GM21529 (cell line): ENCODE data around the gene BIN1.
A peak's percentile ranks its signal among the peaks of the same experiment; 100 is the strongest.

Experiments used
- ATAC-seq: cut with Tn5 transposase; IDR thresholded peaks from one replicate; pipeline ENCODE4 v1.9.1; 2021; ENCODE audit not compliant: unreplicated experiment

Gene BIN1

DNA sequence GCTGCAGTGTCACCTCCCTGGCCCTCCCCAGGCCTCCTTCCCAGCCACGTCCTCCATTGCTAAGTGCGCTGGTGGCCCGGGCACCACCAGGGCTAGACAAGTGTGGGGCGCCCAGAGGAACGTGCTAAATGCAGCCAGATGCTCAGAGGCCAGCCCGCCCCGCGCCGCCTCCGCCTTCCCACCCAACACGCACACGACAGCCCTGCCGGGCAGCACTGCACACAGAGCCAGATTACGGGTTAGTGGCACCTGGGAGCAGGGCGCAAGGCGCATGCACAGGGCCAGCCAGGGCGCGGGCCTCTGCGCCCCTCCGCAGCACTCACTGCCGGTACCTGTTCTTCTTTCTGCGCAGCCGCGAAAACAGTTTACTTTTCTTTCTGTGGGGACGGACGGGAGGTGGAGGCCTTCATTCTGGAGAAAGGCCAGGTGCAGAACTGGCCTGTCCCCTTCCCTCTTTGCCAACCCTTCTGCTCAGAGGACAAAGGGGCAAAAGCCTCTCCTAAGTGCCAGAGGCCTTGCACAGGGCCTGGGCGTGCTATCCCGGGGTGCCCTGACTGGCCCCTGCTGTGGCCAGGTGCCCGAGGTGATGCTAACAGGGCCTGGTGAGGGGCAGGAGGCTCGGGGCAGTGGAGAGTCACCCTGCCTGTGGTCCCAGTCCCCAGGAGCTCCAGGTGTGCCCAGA lies 46.5 kb downstream of the BIN1 start:
- ATAC-seq, result no peak

DNA sequence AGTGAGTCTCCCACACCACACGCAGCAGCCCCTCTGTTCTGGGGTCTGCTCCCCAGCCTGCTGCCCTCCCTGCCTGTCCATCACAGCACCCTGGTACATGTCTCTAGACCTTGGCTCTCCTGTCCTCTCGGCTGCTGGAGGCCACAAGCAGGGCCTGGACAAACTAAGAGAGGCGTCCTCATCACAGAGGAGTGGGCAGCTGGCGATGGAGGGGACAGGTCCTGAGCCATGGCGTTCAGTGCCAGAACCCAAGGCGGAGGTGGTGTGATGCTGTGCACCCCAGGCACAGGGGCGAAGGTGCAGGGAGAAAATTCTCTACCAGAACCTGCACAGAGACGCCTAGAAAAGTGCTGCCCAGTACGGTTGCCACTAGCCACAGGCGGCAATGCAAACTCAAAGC lies 47.4 kb downstream of the BIN1 start:
- ATAC-seq, result no peak

DNA sequence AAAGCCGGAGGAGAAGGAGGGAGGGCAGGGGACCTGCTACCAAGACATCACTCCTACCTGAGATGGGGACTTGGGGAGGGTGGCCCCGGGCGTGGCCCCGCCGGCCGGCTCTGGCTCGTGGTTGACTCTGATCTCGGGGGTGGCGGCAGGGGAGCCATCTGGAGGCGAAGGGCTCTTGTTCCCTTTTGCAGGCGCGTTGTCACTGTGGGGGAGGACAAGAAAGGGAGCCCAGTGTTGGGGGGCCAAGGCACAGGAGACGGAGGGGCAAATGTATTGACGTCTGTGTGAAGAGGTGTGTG lies 48.1 kb downstream of the BIN1 start:
- no peak for ATAC-seq

DNA sequence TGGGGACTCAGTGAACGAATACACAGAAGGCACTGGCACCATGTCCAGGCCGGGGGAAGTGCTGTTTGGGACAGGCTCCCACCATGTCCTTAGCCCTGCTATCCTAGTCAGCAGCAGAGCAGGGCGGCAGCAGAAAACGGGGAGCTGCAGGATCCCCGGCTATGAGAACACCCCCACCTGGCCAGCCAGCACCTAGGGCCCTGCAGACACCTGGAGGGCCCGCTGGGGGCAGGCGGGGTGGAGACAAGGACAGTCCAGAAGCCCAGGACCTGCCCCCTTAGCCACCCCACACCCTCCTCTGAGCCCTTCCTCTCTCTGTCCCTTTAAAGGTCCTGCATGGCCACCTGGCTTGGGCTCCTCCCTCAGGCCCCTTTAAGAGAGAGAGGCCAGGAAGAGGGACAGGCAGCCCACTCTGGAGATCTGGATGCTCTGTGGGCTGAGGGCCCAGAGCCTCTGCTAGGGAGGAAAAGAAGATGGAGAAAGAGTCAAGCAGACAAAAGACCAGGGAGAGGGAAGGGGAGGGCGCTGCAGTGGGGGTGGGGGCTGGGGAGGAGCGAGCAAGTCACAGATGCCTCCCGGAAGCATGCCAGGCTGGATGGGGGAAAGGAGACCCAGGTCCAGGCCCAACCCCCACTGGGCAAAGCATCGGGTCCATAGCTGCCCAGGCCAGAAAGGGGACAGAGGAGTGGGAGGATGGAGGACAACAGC lies 48.6 kb downstream of the BIN1 start:
- ATAC-seq, result no peak

GRCh38 chr2:127057371-127058245 lies 49.3 kb downstream of the BIN1 start:
- no peak for ATAC-seq

- no peak for ATAC-seq
Observed at GRCh38 chr2:127056631-127057370, 50.2 kb downstream of the BIN1 start.

DNA sequence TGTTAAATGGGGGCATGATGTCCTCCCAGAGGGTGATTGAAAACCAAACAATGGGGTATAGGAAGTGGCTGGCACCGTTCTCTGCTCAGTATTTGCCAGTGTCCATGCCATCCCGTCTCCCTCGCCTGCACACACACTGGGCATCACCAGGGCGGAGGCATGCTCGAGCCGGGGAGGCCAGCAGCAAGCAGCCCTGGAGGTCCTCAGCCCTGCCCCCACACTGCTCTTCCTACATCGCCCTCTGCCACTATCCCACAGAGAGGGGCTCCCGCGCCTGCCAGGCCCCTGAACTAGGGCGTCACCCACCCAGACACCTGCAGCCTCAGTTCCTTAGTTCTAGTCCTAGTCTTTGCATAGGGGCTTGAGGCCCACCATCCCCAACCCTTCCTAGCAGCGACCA lies 50.9 kb downstream of the BIN1 start:
- ATAC-seq, result no peak

GRCh38 chr2:127055786-127056076 lies 51.2 kb downstream of the BIN1 start:
- no peak for ATAC-seq

GRCh38 chr2:127054996-127055785 lies 51.8 kb downstream of the BIN1 start:
- ATAC-seq, result no peak

- no peak for ATAC-seq
Observed at GRCh38 chr2:127054604-127054930, 52.4 kb downstream of the BIN1 start.

DNA sequence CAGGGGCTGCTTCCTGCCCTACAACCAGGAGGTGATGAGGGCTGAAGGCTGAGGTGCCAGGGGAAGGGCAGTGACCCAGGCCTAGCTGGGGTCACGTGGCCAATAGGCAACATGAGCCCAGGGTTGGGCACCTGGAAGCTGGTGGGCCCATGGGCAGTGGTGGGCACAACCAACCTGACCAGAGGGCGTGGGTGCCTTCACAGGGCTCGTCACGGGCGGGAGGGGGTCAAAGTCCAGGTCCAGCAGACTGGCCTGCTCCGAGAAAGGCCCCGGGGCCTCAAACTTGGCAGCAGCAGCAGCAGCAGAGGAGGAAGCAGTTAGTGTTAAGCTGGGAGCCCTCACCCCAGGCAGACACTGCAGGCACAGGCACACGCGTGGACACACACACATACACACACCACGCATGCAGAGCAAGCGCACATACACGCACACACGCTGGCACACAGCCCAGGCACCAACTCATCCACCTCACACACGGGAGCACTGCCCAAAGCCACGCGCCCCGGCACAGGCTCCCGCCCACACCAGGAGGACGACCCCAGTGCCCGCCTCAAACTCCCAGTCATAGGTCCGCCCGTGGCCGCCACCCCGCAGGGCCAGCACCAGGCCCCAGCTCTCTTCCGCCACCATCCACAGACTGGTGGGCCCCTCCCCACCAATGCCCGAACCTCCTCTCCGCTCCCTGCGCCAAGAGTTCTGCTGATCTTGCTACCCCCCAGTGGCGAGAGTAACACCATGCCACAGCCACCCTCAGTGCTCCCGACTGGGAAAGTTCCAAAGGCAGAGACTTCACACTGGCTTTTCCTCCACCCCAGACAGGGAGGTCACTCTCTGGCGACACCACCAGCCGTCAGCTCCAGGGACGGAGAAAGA lies 53.0 kb downstream of the BIN1 start:
- ATAC-seq, result no peak

GRCh38 chr2:127052771-127053691 lies 53.9 kb downstream of the BIN1 start:
- no peak for ATAC-seq

DNA sequence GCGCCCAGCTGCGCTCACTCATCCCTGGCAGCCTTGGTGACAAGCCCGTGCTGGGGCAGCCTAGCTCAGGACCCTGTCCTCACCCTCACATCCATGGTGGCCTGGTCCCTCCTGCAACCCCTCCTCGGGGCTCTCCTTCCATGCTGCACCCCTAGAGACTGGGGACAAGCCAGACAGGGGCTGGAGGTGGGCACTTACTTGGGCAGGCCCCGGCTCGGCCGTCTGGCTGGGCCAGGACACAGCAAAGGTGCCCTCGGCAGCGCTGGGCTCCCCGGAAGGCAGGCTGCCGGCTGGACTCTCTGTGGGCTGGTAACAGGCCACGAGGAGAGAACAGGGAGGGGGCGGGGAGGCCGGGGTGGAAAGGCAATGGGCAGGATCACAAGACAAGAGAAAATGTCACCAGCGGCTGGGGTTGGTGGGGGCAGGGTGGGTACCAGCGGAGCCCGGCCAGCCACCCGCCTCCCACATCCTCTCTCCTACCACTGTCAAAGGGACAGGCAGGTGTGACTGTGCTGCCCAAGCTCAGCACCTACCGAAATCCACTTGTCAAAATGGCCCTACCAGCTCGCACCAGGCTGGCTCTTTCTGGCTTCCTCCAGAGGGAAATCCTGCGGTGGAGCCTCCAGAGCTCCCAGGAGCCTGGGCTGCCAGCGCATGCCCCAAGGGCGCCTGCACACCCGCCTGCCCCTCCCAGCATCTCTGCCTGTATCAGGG lies 54.7 kb downstream of the BIN1 start:
- ATAC-seq, result no peak

DNA sequence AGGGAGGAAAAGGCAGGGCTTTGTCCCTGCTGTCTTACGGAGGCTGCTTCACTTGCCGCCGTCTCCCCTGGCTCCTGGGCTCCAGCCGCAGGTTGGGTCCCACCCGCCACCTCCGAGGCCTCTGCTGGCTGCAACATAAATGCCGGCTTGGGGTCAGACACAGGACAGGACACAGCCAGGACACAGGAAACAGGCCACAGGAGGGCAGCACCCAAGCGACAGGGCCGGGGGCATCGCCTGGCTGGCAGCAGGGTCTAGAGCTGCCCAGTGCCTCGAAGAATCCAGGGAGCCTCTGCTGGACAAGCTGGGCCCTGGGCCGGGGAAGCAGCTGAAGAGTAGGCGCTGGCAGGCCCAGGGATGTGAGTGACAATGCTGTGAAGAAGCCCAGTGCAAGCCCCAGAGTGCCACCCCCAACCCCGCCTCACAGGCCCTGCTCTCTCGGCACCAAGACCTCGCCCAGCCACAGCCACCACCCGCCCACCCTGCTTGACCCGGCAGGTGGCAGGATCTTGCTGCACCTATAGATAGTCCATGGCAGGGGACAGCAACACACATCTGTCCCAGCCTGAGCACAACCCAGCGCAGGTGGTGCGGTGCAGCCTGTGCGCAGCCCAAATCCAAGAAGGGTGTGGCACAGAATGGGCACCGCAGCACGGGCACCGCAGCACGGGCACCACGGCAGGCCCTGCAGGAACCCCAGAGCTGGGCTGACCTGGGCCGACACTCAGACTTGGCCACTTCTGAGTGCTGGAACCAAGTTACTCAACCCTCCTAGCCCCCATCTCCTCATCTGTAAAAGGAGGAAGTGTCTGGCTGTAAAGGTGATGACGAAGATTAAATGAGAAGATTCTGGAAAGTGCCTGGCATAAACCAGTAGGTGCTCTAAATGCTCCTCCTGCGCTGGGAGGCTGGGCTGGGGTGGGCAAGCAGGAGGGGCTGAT lies 55.6 kb downstream of the BIN1 start:
- ATAC-seq, result no peak

DNA sequence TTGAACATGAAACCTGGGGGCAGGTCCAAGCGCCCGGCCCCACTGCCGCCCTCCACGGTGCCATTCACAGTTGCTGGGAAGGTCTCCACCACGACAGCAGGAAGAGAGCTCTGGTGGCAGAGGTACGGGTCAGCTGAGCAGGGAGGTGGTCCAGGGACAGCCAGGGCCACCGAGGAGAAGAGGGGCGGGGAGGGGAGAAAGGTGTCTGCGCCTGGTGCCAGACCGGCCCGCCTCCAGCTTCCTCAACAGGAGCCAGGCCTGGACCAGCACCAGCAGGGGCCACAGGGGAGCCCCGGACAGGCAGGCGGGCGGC lies 56.2 kb downstream of the BIN1 start:
- ATAC-seq, result no peak

- ATAC-seq, result peak; percentile 61
Observed at GRCh38 chr2:127049927-127050802, 56.8 kb downstream of the BIN1 start.
